NCI-H2029 (cell line): ENCODE data around the gene FAM81B.

Experiments
- DNase-seq: peaks from one replicate; lab custom pipeline; 2025; lab: John Stamatoyannopoulos, UW

The FAM81B gene

GRCh38 chr5:95471487-95471886, 80.3 kb downstream of the FAM81B start:
- DNase-seq: no peak

GRCh38 chr5:95471942-95472341, 80.8 kb downstream of the FAM81B start:
- DNase-seq: no peak

GRCh38 chr5:95484421-95484820, 93.3 kb downstream of the FAM81B start:
- DNase-seq: no peak

GRCh38 chr5:95486191-95486590, 95.0 kb downstream of the FAM81B start:
- no peak for DNase-seq

GRCh38 chr5:95487880-95488279, 96.7 kb downstream of the FAM81B start:
- no peak for DNase-seq
